Measurements from ENCODE around the gene TSHZ1. TPM values are rescaled to one million over a fixed set of nuclear protein-coding genes. Genes with fewer than 3 reads are reported as not detected.

The TSHZ1 gene
- total RNA-seq, 4 donors from 2014 or later, result 5.4 to 20.2 (median 13.7) TPM

DNA sequence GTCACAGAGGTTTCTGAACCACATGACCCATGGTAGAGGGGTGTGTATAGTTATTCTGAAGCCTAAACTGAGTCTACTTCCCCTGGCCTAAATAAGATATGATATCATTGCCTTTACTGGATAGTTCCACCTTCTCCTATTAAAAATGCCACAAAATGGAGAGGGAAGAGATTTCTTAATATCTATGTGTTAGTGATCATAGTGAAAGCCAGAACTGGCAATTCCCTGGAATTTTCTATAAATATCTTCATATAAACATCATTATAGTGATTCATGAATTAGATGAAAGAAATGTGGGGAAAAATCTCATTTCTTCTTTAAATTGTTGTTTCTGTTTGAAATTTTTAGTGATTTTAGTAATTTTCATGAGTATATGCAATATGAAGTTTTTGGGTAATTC is 45.8 kb downstream of the TSHZ1 start:
- Histone ChIP-seq H3K4me1 (peaks cover 0 to 46% (median 31%) of the 10 kb centered on the region in 3 donors), H3K9me3 (no peaks in the 10 kb centered on the region), H3K27me3 (no peaks in the 10 kb centered on the region), H3K4me3 (no peak overlapping the region), H3K36me3 (no peaks in the 10 kb centered on the region), H3K27ac (no peak overlapping the region)
- no peak for DNase-seq
- intact Hi-C loops (cut with DNase I), result no loop called here
- TF ChIP-seq, protein P1, sequence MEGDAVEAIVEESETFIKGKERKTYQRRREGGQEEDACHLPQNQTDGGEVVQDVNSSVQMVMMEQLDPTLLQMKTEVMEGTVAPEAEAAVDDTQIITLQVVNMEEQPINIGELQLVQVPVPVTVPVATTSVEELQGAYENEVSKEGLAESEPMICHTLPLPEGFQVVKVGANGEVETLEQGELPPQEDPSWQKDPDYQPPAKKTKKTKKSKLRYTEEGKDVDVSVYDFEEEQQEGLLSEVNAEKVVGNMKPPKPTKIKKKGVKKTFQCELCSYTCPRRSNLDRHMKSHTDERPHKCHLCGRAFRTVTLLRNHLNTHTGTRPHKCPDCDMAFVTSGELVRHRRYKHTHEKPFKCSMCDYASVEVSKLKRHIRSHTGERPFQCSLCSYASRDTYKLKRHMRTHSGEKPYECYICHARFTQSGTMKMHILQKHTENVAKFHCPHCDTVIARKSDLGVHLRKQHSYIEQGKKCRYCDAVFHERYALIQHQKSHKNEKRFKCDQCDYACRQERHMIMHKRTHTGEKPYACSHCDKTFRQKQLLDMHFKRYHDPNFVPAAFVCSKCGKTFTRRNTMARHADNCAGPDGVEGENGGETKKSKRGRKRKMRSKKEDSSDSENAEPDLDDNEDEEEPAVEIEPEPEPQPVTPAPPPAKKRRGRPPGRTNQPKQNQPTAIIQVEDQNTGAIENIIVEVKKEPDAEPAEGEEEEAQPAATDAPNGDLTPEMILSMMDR (IDR thresholded peaks at IDR 0.05), result no peak
- TF ChIP-seq POLR2A (IDR thresholded peaks at IDR 0.05), result no peak

GRCh38 chr18:75257605-75258004 is 47.0 kb downstream of the TSHZ1 start:
- no peak for DNase-seq
- Histone ChIP-seq H3K36me3 (no peaks in the 10 kb centered on the region), H3K27me3 (no peaks in the 10 kb centered on the region), H3K4me3 (no peak overlapping the region), H3K9me3 (no peaks in the 10 kb centered on the region), H3K27ac (no peak overlapping the region), H3K4me1 (peaks cover 0 to 34% (median 24%) of the 10 kb centered on the region in 3 donors)
- TF ChIP-seq POLR2A (IDR thresholded peaks at IDR 0.05), result no peak
- TF ChIP-seq, protein P1 (IDR thresholded peaks at IDR 0.05), result no peak
- 79 to 83% methylated on average over 8 to 13 of the region's 14 CpGs for WGBS, 2 donors
- intact Hi-C loops (cut with DNase I), result no loop called here

DNA sequence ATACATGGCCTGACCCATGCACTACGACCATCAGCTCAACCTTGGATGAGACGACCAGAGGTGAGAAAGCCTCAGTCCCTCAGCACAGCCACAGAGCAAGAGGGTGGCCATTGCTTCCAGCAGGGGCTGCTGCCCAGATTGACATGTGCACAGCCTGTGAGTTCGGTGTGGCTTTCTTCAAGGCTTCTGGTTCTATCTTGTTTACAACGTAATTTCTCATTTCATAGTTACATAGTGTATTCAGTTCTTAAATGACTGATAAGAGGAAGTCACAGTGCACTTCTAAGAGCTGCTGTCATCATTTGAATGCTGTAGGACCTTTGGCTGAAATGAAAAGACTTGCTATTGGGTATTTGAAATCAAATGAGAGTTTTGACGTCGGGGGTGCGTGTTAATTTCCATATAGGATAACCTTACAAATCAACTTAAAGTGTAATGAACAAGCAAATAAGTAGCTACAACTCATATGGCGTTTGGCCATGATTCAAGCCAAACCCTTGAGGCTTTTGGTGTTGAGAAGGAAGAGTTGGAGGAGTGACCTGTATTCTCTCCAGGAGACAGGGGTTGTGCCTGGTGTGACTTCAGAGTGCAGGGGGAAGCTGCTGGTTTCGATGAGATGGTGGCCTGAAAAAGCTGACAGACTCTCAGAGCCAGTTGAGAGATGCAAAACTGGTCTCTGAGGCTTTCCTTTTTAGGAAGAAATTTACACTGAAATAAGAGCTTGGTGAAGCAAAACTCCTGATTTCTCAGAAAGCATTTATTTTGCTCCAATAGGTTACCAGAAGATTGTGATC is 51.0 kb downstream of the TSHZ1 start:
- no peak for DNase-seq
- Histone ChIP-seq H3K36me3 (no peaks in the 10 kb centered on the region), H3K27me3 (no peaks in the 10 kb centered on the region), H3K4me1 (peaks cover 0 to 25% (median 0%) of the 10 kb centered on the region in 3 donors), H3K9me3 (no peaks in the 10 kb centered on the region), H3K4me3 (no peak overlapping the region), H3K27ac (no peak overlapping the region)
- intact Hi-C loops (cut with DNase I), result no loop called here
- TF ChIP-seq POLR2A (IDR thresholded peaks at IDR 0.05), result no peak
- TF ChIP-seq, protein P1 (IDR thresholded peaks at IDR 0.05), result no peak
- 73 to 90% methylated on average over 8 to 9 of the region's 9 CpGs for WGBS, 2 donors

- Histone ChIP-seq H3K27me3 (no peaks in the 10 kb centered on the region), H3K4me3 (no peak overlapping the region), H3K4me1 (peaks cover 0 to 25% (median 0%) of the 10 kb centered on the region in 3 donors), H3K36me3 (no peaks in the 10 kb centered on the region), H3K27ac (no peak overlapping the region), H3K9me3 (no peaks in the 10 kb centered on the region)
- intact Hi-C loops (cut with DNase I), result no loop called here
- 90 to 94% methylated on average over 4 of the region's 4 CpGs for WGBS, 2 donors
- DNase-seq, result no peak
- TF ChIP-seq POLR2A (IDR thresholded peaks at IDR 0.05), result no peak
- TF ChIP-seq, protein P1 (IDR thresholded peaks at IDR 0.05), result no peak
Observed at GRCh38 chr18:75262511-75262910, 51.9 kb downstream of the TSHZ1 start.

DNA sequence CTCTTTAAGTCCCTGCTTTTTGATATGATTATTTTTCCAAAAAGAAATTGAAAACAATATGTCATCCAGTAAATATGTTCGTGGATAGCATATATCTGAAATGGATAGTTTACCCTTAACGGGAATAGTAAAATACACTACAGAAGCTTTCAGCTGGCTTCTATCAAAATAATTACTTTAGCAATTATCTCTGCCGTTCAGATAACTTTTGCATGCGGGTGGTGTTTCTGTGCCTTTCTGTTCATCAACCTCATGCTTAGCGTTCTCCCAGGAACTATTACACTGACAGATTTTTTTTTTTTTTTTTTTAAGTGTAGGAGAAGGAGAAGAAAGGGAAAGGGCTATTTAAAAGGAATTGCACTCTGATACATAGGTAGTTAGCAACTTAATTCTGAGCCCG is 53.6 kb downstream of the TSHZ1 start:
- Histone ChIP-seq H3K27me3 (no peaks in the 10 kb centered on the region), H3K4me3 (no peak overlapping the region), H3K27ac (no peak overlapping the region), H3K36me3 (no peaks in the 10 kb centered on the region), H3K4me1 (peaks cover 0 to 28% (median 0%) of the 10 kb centered on the region in 3 donors), H3K9me3 (no peaks in the 10 kb centered on the region)
- WGBS, 2 donors, result 57 to 62% methylated on average over 6 of the region's 6 CpGs
- TF ChIP-seq, protein P1 (IDR thresholded peaks at IDR 0.05), result no peak
- no peak for TF ChIP-seq POLR2A (IDR thresholded peaks at IDR 0.05)
- intact Hi-C loops (cut with DNase I), result no loop called here
- no peak for DNase-seq

All from esophagus squamous epithelium (tissue), 5 donors.